HepG2 (cell line): ENCODE data around the gene COX10. TPM values are rescaled to one million over a fixed set of nuclear protein-coding genes. Genes with fewer than 3 reads are reported as not detected.

Experiments
- ATAC-seq: fragments of 200-7000 bp; cut with Tn5 transposase; 3 replicates; pipeline ENCODE4 v1.9.1; 2020; ENCODE audit warnings: mild to moderate bottlenecking, moderate library complexity
- BruUV-seq: library from RNA; stranded (reverse); fragments of 400-500 nt; replicated peaks from 2 replicates; lab custom pipeline; 2021; lab: Mats Ljungman, UMichigan
- CTCF ChIA-PET: fragments of 300-600 bp; formaldehyde crosslinking; extraction: SDS; loops from one replicate; lab custom pipeline; 2021; ENCODE audit warnings: low total read pairs, inconsistent platforms, low intra/inter-chr PET ratio; lab: Yijun Ruan, JAX
- POLR2A ChIA-PET: fragments of 350-600 bp; sonication (Branson Sonifier 250); formaldehyde crosslinking; loops from one replicate; lab custom pipeline; 2020; ENCODE audit warnings: antibody characterized with exemption, inconsistent platforms; lab: Yijun Ruan, JAX
- DNase-seq: peaks from one replicate; pipeline ENCODE4 v3.0.0-alpha.2; 2015; ENCODE audit warnings: low spot score
- FAIRE-seq: peaks from 3 replicates; lab custom pipeline; 2011; peaks lifted over from hg19 to GRCh38; lab: Jason Lieb, UNC
- H2AFZ ChIP-seq: one replicate; pipeline ENCODE4 v1.6.1; 2011; ENCODE audit warnings: low read length, inconsistent platforms
- H3K27ac ChIP-seq: fragments of 300-600 bp; 3 replicates; pipeline ENCODE4 v1.8.0; 2011; ENCODE audit warnings: mixed run types, mild to moderate bottlenecking, mixed read lengths, low read length, inconsistent platforms; ENCODE audit not compliant: insufficient read depth; ENCODE audit errors: extremely low read length
- H3K27me3 ChIP-seq, 2 experiments: fragments of 200-600 bp in 1 of 2; 2 replicates in 1 of 2; 3 replicates in 1 of 2; pipeline versions ENCODE4 v1.6.0 to v1.8.0; 2011; ENCODE audit warnings: low read length in 2 of 2, mild to moderate bottlenecking in 2 of 2, moderate library complexity in 2 of 2, inconsistent platforms in 1 of 2; ENCODE audit not compliant: insufficient read depth in 2 of 2, control insufficient read depth in 1 of 2
- H3K36me3 ChIP-seq, 2 experiments: fragments of 200-600 bp in 1 of 2; replicated peaks in 1 of 2; 2 replicates in 1 of 2; 3 replicates in 1 of 2; pipeline versions ENCODE4 v1.5.1 to v1.8.0; 2011; ENCODE audit warnings: low read length in 2 of 2, inconsistent platforms in 1 of 2; ENCODE audit not compliant: insufficient read depth in 2 of 2, control insufficient read depth in 1 of 2
- H3K4me1 ChIP-seq: 2 replicates; pipeline ENCODE4 v1.5.1; 2012; ENCODE audit warnings: low read length, inconsistent platforms; ENCODE audit not compliant: insufficient read depth
- H3K4me2 ChIP-seq: 2 replicates; pipeline ENCODE4 v1.6.0; 2011; ENCODE audit warnings: low read depth, low read length, inconsistent platforms
- H3K4me3 ChIP-seq, 3 experiments: fragments of 200-600 bp in 1 of 3; sonication (generic), shearing (Covaris generic) in 1 of 3; replicated peaks in 1 of 3; 2 replicates each; pipeline ENCODE4 v1.5.1; 2011 to 2016; ENCODE audit warnings: low read length in 3 of 3, inconsistent platforms in 2 of 3, low read depth in 2 of 3, mild to moderate bottlenecking in 2 of 3, control low read depth in 1 of 3, mixed read lengths in 1 of 3; ENCODE audit not compliant: insufficient read depth in 1 of 3
- H3K79me2 ChIP-seq: one replicate; pipeline ENCODE4 v1.6.1; 2011; ENCODE audit warnings: low read length, inconsistent platforms; ENCODE audit not compliant: insufficient read depth
- H3K9ac ChIP-seq: 2 replicates; pipeline ENCODE4 v1.6.0; 2011; ENCODE audit warnings: mild to moderate bottlenecking, low read depth, low read length, inconsistent platforms; ENCODE audit not compliant: insufficient read depth
- H3K9me3 ChIP-seq: 2 replicates; pipeline ENCODE4 v1.5.1; 2012; ENCODE audit warnings: mild to moderate bottlenecking, low read length
- H4K20me1 ChIP-seq: 2 replicates; pipeline ENCODE4 v1.6.0; 2011; ENCODE audit warnings: inconsistent platforms, mild to moderate bottlenecking, low read length, moderate library complexity; ENCODE audit not compliant: insufficient read depth
- CEBPG ChIP-seq: IDR thresholded peaks from 2 replicates; pipeline ENCODE4 v1.6.1; 2016
- GATAD1 ChIP-seq: IDR thresholded peaks from 2 replicates; pipeline ENCODE4 v1.6.1; 2016; ENCODE audit warnings: missing genetic modification reagents, missing compliant biosample characterization
- GATAD2A ChIP-seq: IDR thresholded peaks from 2 replicates; pipeline ENCODE4 v1.6.1; 2016
- HES4 ChIP-seq: sonication (generic); formaldehyde crosslinking; IDR thresholded peaks from 2 replicates; pipeline ENCODE4 v1.9.0; 2021; ENCODE audit warnings: mild to moderate bottlenecking, missing genetic modification reagents, borderline replicate concordance
- HNRNPLL ChIP-seq: fragments of 200-400 bp; formaldehyde crosslinking; IDR thresholded peaks from 2 replicates; pipeline ENCODE4 v1.6.1; 2017; ENCODE audit warnings: mild to moderate bottlenecking, low read depth, low read length; ENCODE audit not compliant: poor library complexity, severe bottlenecking
- KLF16 ChIP-seq, 2 experiments: sonication (generic) in 1 of 2; formaldehyde crosslinking in 1 of 2; IDR thresholded peaks; 2 replicates each; pipeline versions ENCODE4 v1.6.1 to v1.8.0; 2016 to 2023; ENCODE audit warnings: missing genetic modification reagents in 2 of 2, missing compliant biosample characterization in 1 of 2
- KLF9 ChIP-seq: IDR thresholded peaks from 2 replicates; pipeline ENCODE4 v1.6.1; 2016; ENCODE audit warnings: low read depth
- SALL1 ChIP-seq: sonication (generic); formaldehyde crosslinking; IDR thresholded peaks from 2 replicates; pipeline ENCODE4 v1.8.0; 2022; ENCODE audit warnings: mild to moderate bottlenecking, missing genetic modification reagents
- SCMH1 ChIP-seq: sonication (generic); formaldehyde crosslinking; IDR thresholded peaks from 2 replicates; pipeline ENCODE4 v1.9.0; 2021; ENCODE audit warnings: missing genetic modification reagents, mild to moderate bottlenecking, borderline replicate concordance
- SMAD1 ChIP-seq: sonication (generic); formaldehyde crosslinking; IDR thresholded peaks from 2 replicates; pipeline ENCODE4 v1.4.0; 2020; ENCODE audit warnings: missing genetic modification reagents, low read depth, mild to moderate bottlenecking, borderline replicate concordance
- SMAD3 ChIP-seq: sonication (generic); formaldehyde crosslinking; IDR thresholded peaks from 2 replicates; pipeline ENCODE4 v1.4.0; 2020; ENCODE audit warnings: missing genetic modification reagents
- XRCC5 ChIP-seq: fragments of 200-400 bp; formaldehyde crosslinking; optimal IDR thresholded peaks from 2 replicates; pipeline ENCODE3; 2017; ENCODE audit warnings: mild to moderate bottlenecking, low read length
- ZBTB21 ChIP-seq: sonication (generic); formaldehyde crosslinking; IDR thresholded peaks from 2 replicates; pipeline ENCODE4 v1.4.0; 2020; ENCODE audit warnings: missing genetic modification reagents
- ZNF367 ChIP-seq: sonication (generic); formaldehyde crosslinking; IDR thresholded peaks from 2 replicates; pipeline ENCODE4 v1.4.0; 2020; ENCODE audit warnings: missing genetic modification reagents, borderline replicate concordance
- WGBS: methylation state at CpG from one replicate; pipeline ENCODE4 v1.1.6; 2017; ENCODE audit warnings: low lambda C conversion rate; 5-methylcytosine and 5-hydroxymethylcytosine counted together
- in situ Hi-C: cut with HindIII; loops from 2 replicates; pipeline ENCODE4 v1.10.0; 2017; ENCODE audit warnings: low pct_unique_long_range_greater_than_20kb; ENCODE audit not compliant: extremely low pct_ligation_motif_present
- intact Hi-C: fragments of 100-400 bp; cut with micrococcal nuclease; formaldehyde crosslinking; loops from one replicate; pipeline ENCODE4 v1.10.0; 2022; ENCODE audit not compliant: unreplicated experiment
- polyA plus RNA-seq, 8 experiments: library from polyadenylated mRNA; depleted of rRNA in 3 of 8; stranded (reverse) in 7 of 8; unstranded in 1 of 8; fragments of >200 nt; fragmentation: Illumina TruSeq in 4 of 8; extraction: Trizol in 4 of 8; gene quantifications; 2 replicates each; pipeline versions ENCODE4 v1.2.1 to v1.2.3, GENCODE V29; 2011 to 2016; ENCODE audit warnings: low read depth in 4 of 8, missing spikeins in 1 of 8, mixed read lengths in 1 of 8; ENCODE audit not compliant: insufficient read depth in 1 of 8
- total RNA-seq, 5 experiments: library from RNA; depleted of rRNA; stranded (reverse); fragments of >200 nt; fragmentation: Illumina TruSeq; extraction: Trizol; gene quantifications; 2 replicates each; pipeline ENCODE4 v1.2.3, GENCODE V29; 2016; ENCODE audit warnings: low read depth in 1 of 5
- TF ChIP-seq, protein P1 (sequence below): sonication (generic); IDR thresholded peaks from 2 replicates; pipeline ENCODE4 v1.6.1; 2016; ENCODE audit warnings: low read depth, borderline replicate concordance

The COX10 gene
- total and polyA plus RNA-seq, 2 of the 13 experiments (the other 11 are each of a cell fraction or from before 2014, with no cell fraction given), result 13.9 to 20.1 TPM

DNA sequence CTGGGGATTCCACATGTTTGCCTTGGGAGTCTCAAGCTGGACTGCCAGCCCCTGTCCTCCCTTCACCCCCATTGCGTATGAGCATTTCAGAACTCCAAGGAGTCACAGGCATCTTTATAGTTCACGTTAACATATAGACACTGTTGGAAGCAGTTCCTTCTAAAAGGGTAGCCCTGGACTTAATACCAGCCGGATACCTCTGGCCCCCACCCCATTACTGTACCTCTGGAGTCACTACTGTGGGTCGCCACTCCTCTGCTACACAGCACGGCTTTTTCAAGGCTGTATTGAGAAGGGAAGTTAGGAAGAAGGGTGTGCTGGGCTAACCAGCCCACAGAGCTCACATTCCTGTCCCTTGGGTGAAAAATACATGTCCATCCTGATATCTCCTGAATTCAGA is 138.5 kb downstream of the COX10 start:
- no peak overlapping the region for H3K4me3 ChIP-seq
- no peak for DNase-seq
- no peak for TF ChIP-seq GATAD1 (CRISPR knock-in tag)
- no peak for TF ChIP-seq XRCC5
- no peak for TF ChIP-seq SMAD1 (CRISPR knock-in tag)
- TF ChIP-seq SCMH1, result no peak
- no peak for TF ChIP-seq HNRNPLL
- TF ChIP-seq KLF9 (CRISPR knock-in tag), result no peak
- TF ChIP-seq CEBPG (CRISPR knock-in tag), result no peak
- TF ChIP-seq ZNF367 (CRISPR knock-in tag), result no peak
- TF ChIP-seq HES4, result no peak
- TF ChIP-seq, all 625 proteins: peak for 0
- Histone ChIP-seq H3K79me2 (no peaks in the 10 kb centered on the region), H2AFZ (no peak overlapping the region), H3K4me1 (peaks cover 26% of the 10 kb centered on the region), H3K9ac (no peak overlapping the region), H3K27me3 (no peaks in the 10 kb centered on the region), H3K9me3 (peaks cover 3% of the 10 kb centered on the region; the same call in 1 of the 2 replicates), H3K4me2 (no peak overlapping the region), H3K27ac (no peak overlapping the region), H4K20me1 (no peaks in the 10 kb centered on the region), H3K36me3 (peaks cover 5 to 11% of the 10 kb centered on the region in 2 experiments; a peak in 4 of 5 replicates)
- in situ Hi-C loops (no loop called here), intact Hi-C loops (loop anchor here (5.0 to 10.0 kb wide), 2 partner anchors 67 to 90 kb away; no protein-coding TSS in a partner anchor)
- ATAC-seq, result no peak
- WGBS, result 97% methylated on average over 5 of the region's 5 CpGs
- BruUV-seq, result no TSS peak
- FAIRE-seq, result no peak
- ChIA-PET CTCF (no interaction called here), POLR2A (interaction anchor here (1.4 kb wide), 1 partner anchor 8 kb away, joined by 6 read pairs; no protein-coding TSS in a partner anchor)

DNA sequence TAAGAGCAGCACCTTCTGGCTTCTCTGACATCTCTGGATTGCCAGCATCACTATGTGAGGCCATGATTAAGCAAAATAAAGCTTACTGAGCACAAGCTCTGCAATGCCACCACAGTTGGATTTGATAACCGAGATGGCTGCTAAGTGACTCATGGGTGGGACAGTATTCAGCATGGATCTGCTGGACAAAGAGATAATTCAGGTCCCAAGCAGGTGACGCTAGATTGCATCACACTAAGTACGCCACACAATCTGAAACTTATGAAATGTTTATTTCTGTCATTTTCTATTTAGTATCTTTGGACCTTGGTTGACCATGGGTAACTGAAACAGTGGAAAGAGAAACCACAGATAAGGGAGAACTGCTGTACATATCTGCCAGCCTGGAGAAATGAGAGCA is 139.9 kb downstream of the COX10 start:
- ATAC-seq (peak; percentile 81), FAIRE-seq (peak; percentile 81), DNase-seq (peak; percentile 93)
- no peaks in the 10 kb centered on the region for H4K20me1 ChIP-seq
- CTCF ChIA-PET, result no interaction called here
- H3K4me3 ChIP-seq, result no peak overlapping the region
- H3K9ac ChIP-seq, result peak overlapping the region; percentile 21; the same call in 1 of the 2 replicates
- in situ Hi-C loops (no loop called here), intact Hi-C loops (loop anchor here (5.0 to 10.0 kb wide), 2 partner anchors 66 to 88 kb away; no protein-coding TSS in a partner anchor)
- BruUV-seq, result no TSS peak
- H3K79me2 ChIP-seq, result no peaks in the 10 kb centered on the region
- peaks cover 26% of the 10 kb centered on the region for H3K4me1 ChIP-seq
- H3K27me3 ChIP-seq, result no peaks in the 10 kb centered on the region
- H2AFZ ChIP-seq, result no peak overlapping the region
- H3K27ac ChIP-seq, result peak overlapping the region; percentile 60
- POLR2A ChIA-PET, result interaction anchor here (0.9 to 1.4 kb wide), 4 partner anchors 9 to 140 kb away, joined by 3 to 6 read pairs (median 4); partner anchors contain the start of genes COX10 and HS3ST3B1
- peaks cover 3 to 7% of the 10 kb centered on the region in 2 experiments; a peak in 2 of 5 replicates for H3K36me3 ChIP-seq
- H3K9me3 ChIP-seq, result peaks cover 3% of the 10 kb centered on the region; the same call in 1 of the 2 replicates
- WGBS, result 16% methylated on average over 3 of the region's 3 CpGs
- H3K4me2 ChIP-seq, result peak overlapping the region; percentile 49; the same call in 1 of the 2 replicates
- peak in 1 of 2 experiments; percentile 31; a peak in 1 of 4 replicates for TF ChIP-seq KLF16 (CRISPR knock-in tag; IDR thresholded peaks at IDR 0.05)
- 0 out of 2 replicates have a peak, but pooled peaks have one; percentile 21 for TF ChIP-seq SMAD3
- TF ChIP-seq ZBTB21 (CRISPR knock-in tag), result peak; percentile 80; the same call in 1 of the 2 replicates
- TF ChIP-seq, protein P1, sequence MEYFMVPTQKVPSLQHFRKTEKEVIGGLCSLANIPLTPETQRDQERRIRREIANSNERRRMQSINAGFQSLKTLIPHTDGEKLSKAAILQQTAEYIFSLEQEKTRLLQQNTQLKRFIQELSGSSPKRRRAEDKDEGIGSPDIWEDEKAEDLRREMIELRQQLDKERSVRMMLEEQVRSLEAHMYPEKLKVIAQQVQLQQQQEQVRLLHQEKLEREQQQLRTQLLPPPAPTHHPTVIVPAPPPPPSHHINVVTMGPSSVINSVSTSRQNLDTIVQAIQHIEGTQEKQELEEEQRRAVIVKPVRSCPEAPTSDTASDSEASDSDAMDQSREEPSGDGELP, result peak; percentile 46; the same call in 1 of the 2 replicates
- peak; percentile 47; the same call in 1 of the 2 replicates for TF ChIP-seq SALL1 (CRISPR knock-in tag)
- TF ChIP-seq GATAD2A (CRISPR knock-in tag), result peak; percentile 83
